Gastroesophageal sphincter (tissue), 4 donors: ENCODE measurements around the gene PREX1. TPM values are rescaled to one million over a fixed set of nuclear protein-coding genes. Genes with fewer than 3 reads are reported as not detected.
"Not testable (repeated sequence)": the region's sequence is repeated elsewhere in the genome, so short reads cannot be mapped to it uniquely, and the experiment has no call there.

Experiments
- ATAC-seq: fragments of 150-250 bp; one replicate; pipeline ENCODE4 v1.9.1; 2016; ENCODE audit warnings: mild to moderate bottlenecking, moderate library complexity
- H3K27ac ChIP-seq, 4 donors: fragments of 200-600 bp; sonication (generic) in 3 of 4; 1 replicate in 3 of 4; 2 replicates in 1 of 4; pipeline ENCODE4 v1.5.1; 2016 to 2019
- H3K27me3 ChIP-seq: fragments of 200-600 bp; sonication (generic); one replicate; pipeline ENCODE4 v1.5.1; 2019
- H3K36me3 ChIP-seq, 2 donors: fragments of 200-600 bp; sonication (generic); one replicate each; pipeline ENCODE4 v1.5.1; 2019; ENCODE audit warnings: control low read depth in 1 of 2
- H3K4me1 ChIP-seq, 3 donors: fragments of 200-600 bp; sonication (generic); 1 replicate in 2 of 3; 2 replicates in 1 of 3; pipeline ENCODE4 v1.5.1; 2016 to 2019; ENCODE audit warnings: control low read depth in 2 of 3
- H3K4me3 ChIP-seq, 2 donors: fragments of 200-600 bp; sonication (generic); one replicate each; pipeline ENCODE4 v1.5.1; 2019; ENCODE audit warnings: mild to moderate bottlenecking in 1 of 2, moderate library complexity in 1 of 2
- H3K9me3 ChIP-seq, 3 donors: fragments of 200-600 bp; sonication (generic); one replicate each; pipeline ENCODE4 v1.5.1; 2017 to 2019; ENCODE audit warnings: control low read depth in 2 of 3
- CTCF ChIP-seq, 4 experiments: fragments of 200-600 bp in 2 of 4; fragments of 450-650 bp in 2 of 4; sonication (generic) in 1 of 4; IDR thresholded peaks; one replicate each; pipeline ENCODE4 v1.5.1; 2017 to 2019; ENCODE audit warnings: antibody characterized with exemption in 4 of 4, mild to moderate bottlenecking in 2 of 4, moderate library complexity in 2 of 4
- EP300 ChIP-seq: sonication (generic); formaldehyde crosslinking; IDR thresholded peaks from one replicate; pipeline ENCODE4 v1.6.1; 2017; ENCODE audit warnings: antibody characterized with exemption, mild to moderate bottlenecking
- POLR2A ChIP-seq, 2 donors: fragments of 450-650 bp; IDR thresholded peaks; one replicate each; pipeline ENCODE4 v1.6.1; 2017; ENCODE audit warnings: antibody characterized with exemption in 2 of 2, mild to moderate bottlenecking in 2 of 2, moderate library complexity in 1 of 2
- POLR2AphosphoS5 ChIP-seq: sonication (generic); formaldehyde crosslinking; IDR thresholded peaks from one replicate; pipeline ENCODE4 v1.6.1; 2017; ENCODE audit warnings: antibody characterized with exemption
- WGBS, 2 donors: methylation state at CpG; one replicate each; pipeline ENCODE4 v1.1.5; 2018; ENCODE audit warnings: low coverage in 1 of 2; 5-methylcytosine and 5-hydroxymethylcytosine counted together
- total RNA-seq, 4 donors: library from RNA; depleted of rRNA; stranded (reverse); fragments of >200 nt; gene quantifications; one replicate each; pipeline ENCODE4 v1.1.0, GENCODE V29; 2016

The PREX1 gene
- total RNA-seq, 4 donors from 2014 or later, result 16.3 to 35.7 (median 20.0) TPM

GRCh38 chr20:48812600-48813445, 15.0 kb downstream of the PREX1 start:
- TF ChIP-seq POLR2AphosphoS5 (no peak), EP300 (no peak), CTCF (IDR thresholded peaks at IDR 0.05) (no peak), POLR2A (IDR thresholded peaks at IDR 0.05) (no peak)
- H3K9me3 ChIP-seq, result peaks cover 0 to 1% (median 0%) of the 10 kb centered on the region in 3 donors
- WGBS, 2 donors, result 55 to 68% methylated on average over 5 to 12 of the region's 15 CpGs
- H3K36me3 ChIP-seq, result no peaks in the 10 kb centered on the region
- H3K27me3 ChIP-seq, result no peaks in the 10 kb centered on the region
- no peak overlapping the region for H3K27ac ChIP-seq
- no peak overlapping the region for H3K4me3 ChIP-seq
- peaks cover 0 to 16% (median 0%) of the 10 kb centered on the region in 3 donors for H3K4me1 ChIP-seq
- ATAC-seq, result no peak

GRCh38 chr20:48812114-48812513, 15.7 kb downstream of the PREX1 start:
- H3K4me1 ChIP-seq, result peaks cover 0 to 20% (median 0%) of the 10 kb centered on the region in 3 donors
- not testable (repeated sequence) for H3K36me3 ChIP-seq, H3K4me3 ChIP-seq, H3K9me3 ChIP-seq, ATAC-seq, H3K27me3 ChIP-seq, H3K27ac ChIP-seq
- WGBS, 2 donors, result 100% methylated on average over 1 of the region's 1 CpG; no CpG with 5 or more reads in 1 of the 2 donors

- Histone ChIP-seq H3K27ac (no peak overlapping the region), H3K4me3 (no peak overlapping the region), H3K4me1 (peaks cover 0 to 32% (median 0%) of the 10 kb centered on the region in 3 donors), H3K36me3 (no peaks in the 10 kb centered on the region), H3K9me3 (peaks cover 0 to 15% (median 0%) of the 10 kb centered on the region in 3 donors), H3K27me3 (peaks cover 10% of the 10 kb centered on the region)
- no peak for ATAC-seq
- TF ChIP-seq POLR2A (IDR thresholded peaks at IDR 0.05), result no peak
- no peak for TF ChIP-seq EP300
- no peak for TF ChIP-seq POLR2AphosphoS5
- no peak for TF ChIP-seq CTCF (IDR thresholded peaks at IDR 0.05)
- 79 to 100% methylated on average over 1 to 2 of the region's 5 CpGs for WGBS, 2 donors
Measured at GRCh38 chr20:48809673-48810072, 18.1 kb downstream of the PREX1 start.

- Histone ChIP-seq H3K36me3 (no peaks in the 10 kb centered on the region), H3K9me3 (peaks cover 0 to 15% (median 0%) of the 10 kb centered on the region in 3 donors), H3K4me1 (peaks cover 0 to 27% (median 0%) of the 10 kb centered on the region in 3 donors), H3K27me3 (peaks cover 10% of the 10 kb centered on the region), H3K4me3 (no peak overlapping the region), H3K27ac (no peak overlapping the region)
- WGBS, 2 donors, result 78 to 100% methylated on average over 4 to 8 of the region's 10 CpGs
- TF ChIP-seq CTCF (IDR thresholded peaks at IDR 0.05), result no peak
- no peak for TF ChIP-seq POLR2AphosphoS5
- no peak for TF ChIP-seq POLR2A (IDR thresholded peaks at IDR 0.05)
- no peak for TF ChIP-seq EP300
- no peak for ATAC-seq
Measured at GRCh38 chr20:48808382-48809034, 19.3 kb downstream of the PREX1 start.

GRCh38 chr20:48807586-48808381, 20.0 kb downstream of the PREX1 start:
- Histone ChIP-seq H3K27ac (no peak overlapping the region), H3K4me3 (no peak overlapping the region), H3K27me3 (peaks cover 10% of the 10 kb centered on the region), H3K36me3 (no peaks in the 10 kb centered on the region), H3K4me1 (peaks cover 0 to 20% (median 0%) of the 10 kb centered on the region in 3 donors), H3K9me3 (peaks cover 0 to 15% (median 0%) of the 10 kb centered on the region in 3 donors)
- no peak for ATAC-seq
- 63% methylated on average over 5 of the region's 13 CpGs; no CpG with 5 or more reads in 1 of the 2 donors for WGBS, 2 donors
- TF ChIP-seq CTCF (IDR thresholded peaks at IDR 0.05), result no peak
- no peak for TF ChIP-seq POLR2AphosphoS5
- TF ChIP-seq EP300, result no peak
